ENCODE data around the gene PDE8B. TPM values are rescaled to one million over a fixed set of nuclear protein-coding genes. Genes with fewer than 3 reads are reported as not detected.

PDE8B gene
- polyA plus RNA-seq, 1 of the 3 experiments (the other 2 are of a cell fraction) = not detected

DNA sequence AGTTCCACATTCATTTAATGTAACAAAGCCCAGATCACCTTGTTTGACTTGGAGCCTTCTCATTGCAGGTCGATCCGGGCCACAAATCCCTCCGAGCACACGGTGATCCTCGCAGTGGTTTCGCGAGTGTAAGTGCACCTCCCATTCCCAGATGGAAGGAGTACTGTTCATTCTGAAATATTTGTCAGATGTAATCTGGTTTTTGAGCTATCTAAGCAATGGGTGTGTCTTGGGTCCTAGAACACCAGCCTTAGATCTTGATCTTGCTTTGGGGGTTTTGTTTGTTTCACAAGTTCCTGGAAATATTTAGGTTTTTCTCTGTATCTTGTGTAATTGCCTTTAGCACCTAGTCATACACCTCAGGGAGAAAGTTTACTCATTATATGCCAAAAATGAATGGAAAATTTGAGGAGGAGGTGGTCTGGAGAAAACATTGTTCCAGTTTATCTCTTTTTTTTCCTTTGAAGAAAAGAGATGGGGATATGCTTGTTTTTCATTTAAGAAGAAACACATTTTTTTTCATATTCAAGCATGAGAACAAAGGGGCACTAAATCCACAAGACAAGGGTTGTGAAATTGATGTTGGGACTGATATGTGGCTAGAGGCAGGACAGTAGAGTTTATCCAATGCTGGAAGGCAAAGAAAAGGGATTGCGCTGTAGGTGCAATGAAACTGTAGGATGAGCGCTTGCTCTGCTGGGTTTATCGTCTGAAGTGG is 118.6 kb downstream of the PDE8B start:
- H3K79me2 ChIP-seq (ENCODE audit: insufficient read depth) = no peaks in the 10 kb centered on the region
- no peak overlapping the region for H3K4me2 ChIP-seq
- ChIA-PET CTCF (no interaction called here), POLR2A (no interaction called here)
- no peaks in the 10 kb centered on the region for H3K36me3 ChIP-seq (replicated peaks in 1 of 2; ENCODE audit: control insufficient read depth in 1 of 2, insufficient read depth in 2 of 2, low read length in 1 of 2)
- no peaks in the 10 kb centered on the region for H3K9me2 ChIP-seq
- H3K27me3 ChIP-seq (ENCODE audit: insufficient read depth) = no peaks in the 10 kb centered on the region; the same call in 1 of the 2 replicates
- H3F3A ChIP-seq (replicated peaks; ENCODE audit: insufficient read depth) = no peaks in the 10 kb centered on the region
- H3K27ac ChIP-seq (ENCODE audit: low read depth in 2 of 2, low read length in 1 of 2) = no peak overlapping the region
- no peak overlapping the region for H3K4me3 ChIP-seq (ENCODE audit: low read depth in 2 of 2, low read length in 1 of 2)
- no peak overlapping the region for H2AFZ ChIP-seq (ENCODE audit: low read depth)
- 88% methylated on average over 10 of the region's 10 CpGs for WGBS (ENCODE audit: low lambda C conversion rate)
- H4K20me1 ChIP-seq (ENCODE audit: insufficient read depth) = no peaks in the 10 kb centered on the region
- peaks cover 0 to 14% of the 10 kb centered on the region in 2 experiments; a peak in 2 of 4 replicates for H3K4me1 ChIP-seq (ENCODE audit: control insufficient read depth in 1 of 2, insufficient read depth in 2 of 2, low read depth in 1 of 2, low read length in 1 of 2)
- H3K9ac ChIP-seq = no peak overlapping the region
- H3K9me3 ChIP-seq = no peaks in the 10 kb centered on the region
- TF ChIP-seq, protein P1, sequence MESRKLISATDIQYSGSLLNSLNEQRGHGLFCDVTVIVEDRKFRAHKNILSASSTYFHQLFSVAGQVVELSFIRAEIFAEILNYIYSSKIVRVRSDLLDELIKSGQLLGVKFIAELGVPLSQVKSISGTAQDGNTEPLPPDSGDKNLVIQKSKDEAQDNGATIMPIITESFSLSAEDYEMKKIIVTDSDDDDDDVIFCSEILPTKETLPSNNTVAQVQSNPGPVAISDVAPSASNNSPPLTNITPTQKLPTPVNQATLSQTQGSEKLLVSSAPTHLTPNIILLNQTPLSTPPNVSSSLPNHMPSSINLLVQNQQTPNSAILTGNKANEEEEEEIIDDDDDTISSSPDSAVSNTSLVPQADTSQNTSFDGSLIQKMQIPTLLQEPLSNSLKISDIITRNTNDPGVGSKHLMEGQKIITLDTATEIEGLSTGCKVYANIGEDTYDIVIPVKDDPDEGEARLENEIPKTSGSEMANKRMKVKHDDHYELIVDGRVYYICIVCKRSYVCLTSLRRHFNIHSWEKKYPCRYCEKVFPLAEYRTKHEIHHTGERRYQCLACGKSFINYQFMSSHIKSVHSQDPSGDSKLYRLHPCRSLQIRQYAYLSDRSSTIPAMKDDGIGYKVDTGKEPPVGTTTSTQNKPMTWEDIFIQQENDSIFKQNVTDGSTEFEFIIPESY (IDR thresholded peaks at IDR 0.05; ENCODE audit: borderline replicate concordance, low read depth) = no peak
- TF ChIP-seq CHD2 (IDR thresholded peaks at IDR 0.05; ENCODE audit: low read length, partially characterized antibody) (no peak), FOXM1 (IDR thresholded peaks at IDR 0.05; ENCODE audit: low read depth) (no peak), RFX5 (IDR thresholded peaks at IDR 0.05; ENCODE audit: low read length) (no peak), RAD21 (IDR thresholded peaks at IDR 0.05; ENCODE audit: low read length) (no peak), SIN3A (IDR thresholded peaks at IDR 0.05; ENCODE audit: borderline replicate concordance, low read depth, low read length) (no peak), EP300 (IDR thresholded peaks at IDR 0.05; ENCODE audit: borderline replicate concordance in 1 of 2, low read depth in 1 of 2, low read length in 1 of 2) (no peak), GABPA (IDR thresholded peaks at IDR 0.05; ENCODE audit: low read depth) (no peak), RCOR1 (IDR thresholded peaks at IDR 0.05; ENCODE audit: low read length) (no peak), USF2 (IDR thresholded peaks at IDR 0.05; ENCODE audit: borderline replicate concordance, low read depth, low read length) (no peak), CTCF (IDR thresholded peaks at IDR 0.05) (no peak)
- TF ChIP-seq, protein P2, sequence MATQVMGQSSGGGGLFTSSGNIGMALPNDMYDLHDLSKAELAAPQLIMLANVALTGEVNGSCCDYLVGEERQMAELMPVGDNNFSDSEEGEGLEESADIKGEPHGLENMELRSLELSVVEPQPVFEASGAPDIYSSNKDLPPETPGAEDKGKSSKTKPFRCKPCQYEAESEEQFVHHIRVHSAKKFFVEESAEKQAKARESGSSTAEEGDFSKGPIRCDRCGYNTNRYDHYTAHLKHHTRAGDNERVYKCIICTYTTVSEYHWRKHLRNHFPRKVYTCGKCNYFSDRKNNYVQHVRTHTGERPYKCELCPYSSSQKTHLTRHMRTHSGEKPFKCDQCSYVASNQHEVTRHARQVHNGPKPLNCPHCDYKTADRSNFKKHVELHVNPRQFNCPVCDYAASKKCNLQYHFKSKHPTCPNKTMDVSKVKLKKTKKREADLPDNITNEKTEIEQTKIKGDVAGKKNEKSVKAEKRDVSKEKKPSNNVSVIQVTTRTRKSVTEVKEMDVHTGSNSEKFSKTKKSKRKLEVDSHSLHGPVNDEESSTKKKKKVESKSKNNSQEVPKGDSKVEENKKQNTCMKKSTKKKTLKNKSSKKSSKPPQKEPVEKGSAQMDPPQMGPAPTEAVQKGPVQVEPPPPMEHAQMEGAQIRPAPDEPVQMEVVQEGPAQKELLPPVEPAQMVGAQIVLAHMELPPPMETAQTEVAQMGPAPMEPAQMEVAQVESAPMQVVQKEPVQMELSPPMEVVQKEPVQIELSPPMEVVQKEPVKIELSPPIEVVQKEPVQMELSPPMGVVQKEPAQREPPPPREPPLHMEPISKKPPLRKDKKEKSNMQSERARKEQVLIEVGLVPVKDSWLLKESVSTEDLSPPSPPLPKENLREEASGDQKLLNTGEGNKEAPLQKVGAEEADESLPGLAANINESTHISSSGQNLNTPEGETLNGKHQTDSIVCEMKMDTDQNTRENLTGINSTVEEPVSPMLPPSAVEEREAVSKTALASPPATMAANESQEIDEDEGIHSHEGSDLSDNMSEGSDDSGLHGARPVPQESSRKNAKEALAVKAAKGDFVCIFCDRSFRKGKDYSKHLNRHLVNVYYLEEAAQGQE (IDR thresholded peaks at IDR 0.05; ENCODE audit: low read depth, low read length) = no peak
- no peak for DNase-seq

Data from SK-N-SH (cell line).